WTC11 (cell line): ENCODE measurements around the gene ARHGEF17. TPM values are rescaled to one million over a fixed set of nuclear protein-coding genes. Genes with fewer than 3 reads are reported as not detected.

Experiments used
- ATAC-seq: fragments of 200-7000 bp; cut with Tn5 transposase; 2 replicates; pipeline ENCODE4 v1.10.0; 2021; ENCODE audit warnings: mild to moderate bottlenecking, moderate library complexity
- CTCF ChIA-PET: fragments of 300-600 bp; sonication (Branson Sonifier 250); formaldehyde crosslinking; loops from one replicate; lab custom pipeline; 2021; ENCODE audit warnings: antibody characterized with exemption; lab: Charles Lee
- POLR2A ChIA-PET: fragments of 350-600 bp; sonication (Branson Sonifier 250); formaldehyde crosslinking; loops from one replicate; lab custom pipeline; 2021; ENCODE audit warnings: antibody characterized with exemption; lab: Charles Lee
- DNase-seq: peaks from one replicate; pipeline ENCODE4 v3.0.0; 2021; ENCODE audit warnings: low spot score
- H3K27ac Mint-ChIP-seq: 2 replicates; pipeline ENCODE4 v1.8.0; 2021; ENCODE audit warnings: mixed read lengths
- H3K27me3 Mint-ChIP-seq: 2 replicates; pipeline ENCODE4 v1.8.0; 2021; ENCODE audit warnings: low read depth, mild to moderate bottlenecking, moderate library complexity, mixed read lengths
- H3K36me3 Mint-ChIP-seq: 2 replicates; pipeline ENCODE4 v1.8.0; 2021; ENCODE audit warnings: mixed read lengths
- H3K4me1 Mint-ChIP-seq: 2 replicates; pipeline ENCODE4 v1.8.0; 2022; ENCODE audit warnings: mixed read lengths
- H3K4me3 Mint-ChIP-seq: 2 replicates; pipeline ENCODE4 v1.8.0; 2021; ENCODE audit warnings: mild to moderate bottlenecking, moderate library complexity, mixed read lengths
- H3K9me3 Mint-ChIP-seq: 2 replicates; pipeline ENCODE4 v1.8.0; 2021; ENCODE audit warnings: mixed read lengths
- AFF4 ChIP-seq: sonication (generic); formaldehyde crosslinking; IDR thresholded peaks from 2 replicates; pipeline ENCODE4 v1.8.1; 2023; ENCODE audit warnings: mild to moderate bottlenecking, missing genetic modification reagents, borderline replicate concordance
- ATF1 ChIP-seq: sonication (generic); formaldehyde crosslinking; IDR thresholded peaks from 2 replicates; pipeline ENCODE4 v1.8.1; 2023; ENCODE audit warnings: mild to moderate bottlenecking, moderate library complexity, missing genetic modification reagents
- CTCF ChIP-seq: fragments of 200-600 bp; IDR thresholded peaks from 2 replicates; pipeline ENCODE4 v1.8.0; 2022; ENCODE audit warnings: antibody characterized with exemption
- ERG ChIP-seq: fragments of 250-450 bp; sonication (Bioruptor Pico); IDR thresholded peaks from 2 replicates; pipeline ENCODE4 v1.8.0; 2021; ENCODE audit warnings: mild to moderate bottlenecking
- ESRRA ChIP-seq: sonication (generic); formaldehyde crosslinking; IDR thresholded peaks from 2 replicates; pipeline ENCODE4 v1.8.1; 2022; ENCODE audit warnings: mild to moderate bottlenecking, missing genetic modification reagents, borderline replicate concordance
- HMGA2 ChIP-seq: fragments of 250-450 bp; sonication (Bioruptor Pico); IDR thresholded peaks from 2 replicates; pipeline ENCODE4 v1.4.0; 2021; ENCODE audit warnings: mild to moderate bottlenecking, moderate library complexity
- HMGXB4 ChIP-seq: sonication (generic); formaldehyde crosslinking; IDR thresholded peaks from 2 replicates; pipeline ENCODE4 v1.8.1; 2023; ENCODE audit warnings: mild to moderate bottlenecking, moderate library complexity, missing genetic modification reagents
- IRF1 ChIP-seq: sonication (generic); formaldehyde crosslinking; IDR thresholded peaks from 2 replicates; pipeline ENCODE4 v1.8.0; 2023; ENCODE audit warnings: missing genetic modification reagents
- NFE2L1 ChIP-seq: sonication (generic); formaldehyde crosslinking; IDR thresholded peaks from 2 replicates; pipeline ENCODE4 v1.8.1; 2023; ENCODE audit warnings: missing genetic modification reagents
- NR2C2 ChIP-seq: sonication (generic); formaldehyde crosslinking; IDR thresholded peaks from 2 replicates; pipeline ENCODE4 v1.8.0; 2022; ENCODE audit warnings: mild to moderate bottlenecking, missing genetic modification reagents
- PRDM15 ChIP-seq: sonication (generic); formaldehyde crosslinking; IDR thresholded peaks from 2 replicates; pipeline ENCODE4 v1.8.0; 2022; ENCODE audit warnings: missing genetic modification reagents
- SP1 ChIP-seq: sonication (generic); formaldehyde crosslinking; conservative IDR thresholded peaks from 2 replicates; pipeline ENCODE4 v1.8.1; 2022; ENCODE audit warnings: missing genetic modification reagents
- STAT6 ChIP-seq: sonication (generic); formaldehyde crosslinking; conservative IDR thresholded peaks from 2 replicates; pipeline ENCODE4 v1.8.1; 2023; ENCODE audit warnings: mild to moderate bottlenecking, low read depth, missing genetic modification reagents, moderate library complexity
- TCF7 ChIP-seq: sonication (generic); formaldehyde crosslinking; IDR thresholded peaks from 2 replicates; pipeline ENCODE4 v1.8.0; 2022; ENCODE audit warnings: mild to moderate bottlenecking, low read depth, missing genetic modification reagents, moderate library complexity
- TEAD4 ChIP-seq: sonication (generic); formaldehyde crosslinking; IDR thresholded peaks from 2 replicates; pipeline ENCODE4 v1.8.0; 2022; ENCODE audit warnings: mild to moderate bottlenecking, missing genetic modification reagents
- TP53 ChIP-seq: sonication (generic); formaldehyde crosslinking; IDR thresholded peaks from 2 replicates; pipeline ENCODE4 v1.8.1; 2023; ENCODE audit warnings: mild to moderate bottlenecking, missing genetic modification reagents
- ZNF317 ChIP-seq: sonication (generic); formaldehyde crosslinking; IDR thresholded peaks from 2 replicates; pipeline ENCODE4 v1.8.1; 2023; ENCODE audit warnings: low read depth, mild to moderate bottlenecking, moderate library complexity, missing genetic modification reagents, borderline replicate concordance
- total RNA-seq: library from RNA; stranded (reverse); gene quantifications from 3 replicates; pipeline ENCODE4 v1.2.3, GENCODE V29; 2021

ARHGEF17 gene
- total RNA-seq, 1 experiment from 2014 or later = 18.2 TPM

- CTCF ChIA-PET = interaction anchor here (0.7 to 5.1 kb wide), 12 partner anchors 8 to 293 kb away, joined by 3 to 41 read pairs (median 7); partner anchors contain the start of gene RELT
- TF ChIP-seq PRDM15 (CRISPR knock-in tag) (no peak), ESRRA (CRISPR knock-in tag) (no peak)
- H3K27me3 Mint-ChIP-seq = no peaks in the 10 kb centered on the region
- ATAC-seq (no peak), DNase-seq (no peak)
- POLR2A ChIA-PET = no interaction called here
- peaks cover 11% of the 10 kb centered on the region for H3K4me1 Mint-ChIP-seq
- H3K9me3 Mint-ChIP-seq = no peaks in the 10 kb centered on the region
- no peak overlapping the region for H3K4me3 Mint-ChIP-seq
- peak overlapping the region; percentile 32; the same call in 1 of the 2 replicates for H3K27ac Mint-ChIP-seq
- no peaks in the 10 kb centered on the region for H3K36me3 Mint-ChIP-seq
Observed at GRCh38 chr11:73384872-73385689, 77.0 kb downstream of the ARHGEF17 start.

GRCh38 chr11:73386016-73386415, 77.9 kb downstream of the ARHGEF17 start:
- no peak for DNase-seq
- CTCF ChIA-PET = interaction anchor here (0.9 to 5.1 kb wide), 7 partner anchors 8 to 88 kb away, joined by 3 to 41 read pairs (median 7); partner anchors contain the start of gene RELT
- no peaks in the 10 kb centered on the region for H3K9me3 Mint-ChIP-seq
- no peak overlapping the region for H3K4me3 Mint-ChIP-seq
- no peaks in the 10 kb centered on the region for H3K27me3 Mint-ChIP-seq
- peaks cover 11% of the 10 kb centered on the region for H3K4me1 Mint-ChIP-seq
- no peaks in the 10 kb centered on the region for H3K36me3 Mint-ChIP-seq
- ATAC-seq = no peak
- H3K27ac Mint-ChIP-seq = no peak overlapping the region
- POLR2A ChIA-PET = no interaction called here
- TF ChIP-seq TP53 (no peak), TCF7 (no peak), ERG (no peak), CTCF (no peak), HMGA2 (no peak), AFF4 (no peak), HMGXB4 (no peak), NFE2L1 (no peak), ATF1 (CRISPR knock-in tag) (no peak), STAT6 (CRISPR knock-in tag) (no peak), IRF1 (CRISPR knock-in tag) (no peak), TEAD4 (CRISPR knock-in tag) (no peak), SP1 (CRISPR knock-in tag) (no peak), NR2C2 (CRISPR knock-in tag) (no peak), ZNF317 (CRISPR knock-in tag) (no peak)
